GF-D8 (cell line): ENCODE data around the gene MT1F.
"Not testable (repeated sequence)": the region's sequence is repeated elsewhere in the genome, so short reads cannot be mapped to it uniquely, and the experiment has no call there.

Experiments
- DNase-seq: peaks from one replicate; lab custom pipeline; 2025; lab: John Stamatoyannopoulos, UW

Gene MT1F

DNA sequence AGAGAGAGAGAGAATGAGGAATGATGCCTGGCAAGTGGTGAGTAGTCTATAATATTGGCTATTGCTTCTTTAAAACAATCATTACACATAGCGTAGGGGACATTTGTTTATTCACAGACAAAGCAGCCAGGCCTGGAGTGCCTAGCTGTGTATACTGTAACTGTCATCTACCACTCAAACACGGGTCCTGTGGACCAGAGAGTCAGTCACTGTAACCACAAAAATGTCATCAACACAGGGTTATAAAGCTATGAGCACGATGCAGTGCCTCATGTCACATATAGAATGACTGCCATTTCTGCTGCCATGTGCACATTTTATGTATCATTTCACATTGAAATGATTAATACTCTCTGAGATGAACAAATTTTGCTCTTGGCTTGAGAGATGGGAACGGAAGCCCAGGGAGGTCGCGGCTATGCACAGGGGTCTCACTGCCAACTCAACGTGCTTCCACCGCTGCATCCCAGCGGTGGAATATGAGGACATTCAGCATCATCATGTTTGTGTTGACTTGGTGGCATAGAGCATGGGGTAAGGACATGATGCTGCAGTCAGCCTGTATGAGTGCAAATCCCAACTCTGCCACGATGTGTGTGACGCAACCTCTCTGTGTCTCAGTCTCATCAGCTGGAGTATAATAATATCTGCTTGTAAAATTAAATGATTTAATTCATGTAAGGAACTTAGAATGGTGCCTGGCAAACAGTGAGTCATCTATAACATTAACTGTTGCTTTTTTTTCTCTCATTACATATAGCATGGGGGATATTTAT, 15.2 kb downstream of the MT1F start:
- DNase-seq = no peak

DNA sequence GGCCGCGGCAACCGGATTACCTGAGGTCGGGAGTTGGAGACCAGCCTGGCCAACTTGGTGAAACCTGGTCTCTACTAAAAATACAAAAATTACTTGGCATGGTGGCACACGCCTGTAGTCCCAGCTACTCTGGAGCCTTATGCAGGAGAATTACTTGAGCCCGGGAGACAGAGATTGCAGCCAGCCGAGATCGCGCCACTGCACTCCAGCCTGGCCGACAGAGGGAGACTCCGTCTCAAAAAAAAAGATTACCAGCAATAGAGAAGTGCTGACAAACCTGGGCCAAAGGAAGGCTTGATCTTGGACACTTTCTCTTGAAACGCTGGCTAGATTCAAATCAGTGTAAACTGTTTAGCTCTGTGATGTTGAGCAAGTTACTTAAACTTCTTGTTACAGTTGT, 16.2 kb downstream of the MT1F start:
- DNase-seq = peak; percentile 3

DNA sequence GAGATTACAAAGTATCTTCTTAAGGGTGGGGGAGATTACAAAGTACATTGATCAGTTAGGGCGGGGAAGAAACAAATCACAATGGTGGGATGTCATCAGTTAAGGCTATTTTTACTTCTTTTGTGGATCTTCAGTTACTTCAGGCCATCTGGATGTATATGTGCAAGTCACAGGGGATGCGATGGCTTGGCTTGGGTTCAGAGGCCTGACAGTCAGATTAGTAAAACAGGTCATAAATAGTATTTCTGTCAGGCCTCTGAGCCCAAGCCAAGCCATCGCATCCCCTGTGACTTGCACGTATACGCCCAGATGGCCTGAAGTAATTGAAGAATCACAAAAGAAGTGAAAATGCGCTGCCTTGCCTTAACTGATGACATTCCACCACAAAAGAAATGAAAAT, 16.8 kb downstream of the MT1F start:
- DNase-seq = not testable (repeated sequence)

DNA sequence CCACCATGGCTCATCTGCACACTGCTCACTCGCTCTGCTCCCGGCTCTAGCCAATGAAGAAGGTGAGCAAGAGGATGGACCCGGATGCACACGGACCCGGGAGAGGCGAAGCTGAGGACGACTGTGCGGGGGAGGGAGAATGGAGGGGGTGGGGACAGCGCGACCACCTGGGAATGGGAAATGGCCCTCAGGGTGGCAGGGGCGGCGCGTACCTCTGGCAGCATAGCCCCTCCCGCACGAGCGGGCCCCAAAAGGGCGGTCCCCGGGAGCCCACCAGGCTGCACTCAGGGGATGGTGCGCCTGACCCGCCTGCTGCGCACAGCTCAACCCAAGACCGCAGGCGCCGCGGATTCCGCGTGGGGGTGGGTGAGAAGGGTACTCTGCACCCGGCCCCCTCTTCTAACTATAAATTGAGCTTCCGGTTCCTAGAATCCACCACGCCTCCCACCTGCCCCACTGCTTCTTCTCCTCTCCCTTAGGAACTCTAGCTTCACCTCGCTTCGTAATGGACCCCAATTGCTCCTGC, 18.0 kb downstream of the MT1F start:
- no peak for DNase-seq

DNA sequence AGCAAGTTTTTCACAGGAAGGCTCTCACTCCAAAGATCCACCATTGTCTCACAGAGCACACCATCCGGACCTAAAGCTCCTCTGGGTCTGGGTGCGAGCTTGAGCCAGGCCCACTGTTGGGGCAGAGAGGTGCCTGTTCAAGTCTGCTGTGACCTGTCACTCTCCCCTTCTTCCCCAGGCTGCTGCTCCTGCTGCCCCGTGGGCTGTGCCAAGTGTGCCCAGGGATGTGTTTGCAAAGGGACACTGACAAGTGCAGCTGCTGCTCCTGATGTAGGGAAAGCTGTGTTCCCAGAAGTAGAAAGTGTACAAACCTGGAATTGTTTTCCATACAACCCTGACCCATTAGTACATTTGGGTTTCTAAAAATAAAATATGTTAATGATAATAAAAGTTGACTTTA, 19.7 kb downstream of the MT1F start:
- no peak for DNase-seq

DNA sequence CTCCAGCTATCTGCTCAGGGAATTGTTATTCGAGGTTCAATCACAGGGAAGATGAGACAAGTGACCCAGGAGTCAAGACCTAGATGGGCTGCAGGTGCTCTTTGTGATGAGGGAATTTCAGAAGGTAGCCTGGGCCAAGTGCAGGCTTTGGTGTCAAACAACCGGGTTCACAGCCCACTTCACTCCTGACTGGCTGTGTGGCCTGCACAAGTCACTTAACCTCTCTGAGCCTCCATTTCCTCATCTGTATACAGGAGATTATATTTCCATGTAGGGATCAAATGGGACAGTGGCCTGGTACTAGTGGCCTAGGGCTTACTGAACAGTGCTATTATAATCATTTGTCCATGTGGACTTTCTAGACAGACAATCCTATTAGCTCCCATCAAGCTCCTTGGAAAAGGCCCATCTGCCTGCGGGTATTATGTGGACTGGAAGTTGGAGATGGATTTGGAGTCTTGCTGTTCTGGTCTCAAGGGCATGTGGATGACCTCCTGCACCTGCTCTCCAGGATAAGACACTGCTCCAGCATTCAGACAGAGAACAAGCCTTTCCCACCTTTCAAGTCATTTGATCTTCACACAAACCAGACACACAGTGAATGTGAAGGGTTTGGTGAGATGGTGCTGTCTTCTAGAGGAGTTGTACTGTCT, 21.4 kb downstream of the MT1F start:
- DNase-seq = no peak

DNA sequence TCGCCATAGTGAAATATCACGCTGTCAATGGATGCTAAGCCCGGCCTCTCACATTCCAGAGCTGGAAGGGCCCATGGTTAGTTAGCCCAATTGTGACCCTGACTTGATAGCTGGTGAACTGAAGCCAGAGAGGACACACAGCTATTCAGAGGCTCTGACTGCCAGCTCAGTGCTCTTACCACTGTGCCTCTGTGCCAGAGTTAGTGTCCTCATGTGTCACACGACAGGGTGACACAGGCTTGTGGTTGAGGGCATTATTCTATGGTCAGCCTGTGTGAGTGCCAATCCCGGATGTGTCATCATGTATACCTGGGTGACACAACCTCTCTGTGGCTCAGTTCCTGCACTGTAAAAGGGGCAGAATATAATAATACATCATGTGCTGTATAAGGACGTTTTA, 22.1 kb downstream of the MT1F start:
- peak; percentile 1 for DNase-seq

DNA sequence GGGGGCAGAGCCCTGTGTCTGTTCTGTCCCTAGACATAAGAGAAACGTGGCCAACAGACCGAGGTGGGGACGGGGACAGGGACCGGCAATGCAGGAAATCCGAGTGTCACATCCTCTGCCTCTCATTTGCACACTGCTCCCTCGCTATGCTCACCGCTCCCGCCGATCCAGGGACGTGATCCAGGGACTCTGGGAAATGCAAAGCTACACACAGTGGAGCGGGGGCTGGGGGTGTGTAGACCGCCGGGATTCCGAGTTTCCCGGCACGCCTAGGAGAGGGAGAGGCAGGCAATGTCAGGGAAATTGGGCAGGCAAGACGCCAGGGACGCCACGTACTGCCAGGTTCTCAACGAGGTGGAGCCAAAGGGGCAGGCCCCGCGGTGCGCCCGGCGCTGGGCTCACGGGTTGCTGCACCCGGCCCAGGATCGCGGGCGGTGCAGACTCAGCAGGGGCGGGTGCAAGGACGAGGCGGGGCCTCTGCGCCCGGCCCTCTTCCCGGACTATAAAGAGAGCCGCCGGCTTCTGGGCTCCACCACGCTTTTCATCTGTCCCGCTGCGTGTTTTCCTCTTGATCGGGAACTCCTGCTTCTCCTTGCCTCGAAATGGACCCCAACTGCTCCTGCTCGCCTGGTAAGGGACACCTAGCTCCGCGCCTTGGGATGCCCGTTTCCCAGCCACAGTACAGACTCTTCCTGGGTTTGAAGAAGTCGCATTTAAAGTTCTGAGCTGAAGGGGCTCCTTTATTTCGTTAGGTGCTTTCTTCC, 24.4 kb downstream of the MT1F start, which contains the start of gene MT1X:
TSS of gene MT1X (plus strand) at position 532 of the 764 bp plus-strand sequence. CDS start at position 603, 71 bp downstream.
- peak; percentile 63 for DNase-seq

DNA sequence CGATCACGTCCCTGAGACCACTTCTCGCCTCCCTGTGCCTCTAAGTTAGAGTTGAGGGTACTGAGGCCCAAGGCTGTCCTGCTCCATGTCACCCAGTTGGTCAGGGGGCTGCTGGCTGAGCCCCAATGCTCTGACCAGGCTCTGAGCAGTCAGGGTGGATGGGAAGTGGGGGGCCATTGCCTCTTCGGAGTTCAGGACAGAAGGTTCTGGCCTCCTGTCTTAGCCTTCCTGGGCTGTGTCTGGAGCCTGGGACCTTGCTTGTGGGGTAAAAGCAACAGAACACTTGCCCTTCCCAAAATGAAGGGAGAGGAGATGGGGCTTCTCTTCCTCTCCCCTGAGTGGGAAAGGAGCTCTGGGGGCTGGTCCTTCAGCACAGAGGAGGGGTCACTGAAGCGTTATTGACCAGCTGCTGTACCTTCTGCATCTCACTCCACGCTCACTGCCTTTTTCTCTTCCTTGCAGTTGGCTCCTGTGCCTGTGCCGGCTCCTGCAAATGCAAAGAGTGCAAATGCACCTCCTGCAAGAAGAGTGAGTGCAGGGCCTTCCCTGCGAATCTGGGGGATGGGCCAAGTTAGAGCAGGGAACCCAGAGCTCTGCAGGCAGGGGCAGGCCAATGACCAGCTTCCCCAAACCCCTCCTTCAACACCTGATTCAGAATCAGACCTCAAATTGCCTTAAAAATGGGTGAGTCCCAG, 25.1 kb downstream of the MT1F start:
- no peak for DNase-seq

DNA sequence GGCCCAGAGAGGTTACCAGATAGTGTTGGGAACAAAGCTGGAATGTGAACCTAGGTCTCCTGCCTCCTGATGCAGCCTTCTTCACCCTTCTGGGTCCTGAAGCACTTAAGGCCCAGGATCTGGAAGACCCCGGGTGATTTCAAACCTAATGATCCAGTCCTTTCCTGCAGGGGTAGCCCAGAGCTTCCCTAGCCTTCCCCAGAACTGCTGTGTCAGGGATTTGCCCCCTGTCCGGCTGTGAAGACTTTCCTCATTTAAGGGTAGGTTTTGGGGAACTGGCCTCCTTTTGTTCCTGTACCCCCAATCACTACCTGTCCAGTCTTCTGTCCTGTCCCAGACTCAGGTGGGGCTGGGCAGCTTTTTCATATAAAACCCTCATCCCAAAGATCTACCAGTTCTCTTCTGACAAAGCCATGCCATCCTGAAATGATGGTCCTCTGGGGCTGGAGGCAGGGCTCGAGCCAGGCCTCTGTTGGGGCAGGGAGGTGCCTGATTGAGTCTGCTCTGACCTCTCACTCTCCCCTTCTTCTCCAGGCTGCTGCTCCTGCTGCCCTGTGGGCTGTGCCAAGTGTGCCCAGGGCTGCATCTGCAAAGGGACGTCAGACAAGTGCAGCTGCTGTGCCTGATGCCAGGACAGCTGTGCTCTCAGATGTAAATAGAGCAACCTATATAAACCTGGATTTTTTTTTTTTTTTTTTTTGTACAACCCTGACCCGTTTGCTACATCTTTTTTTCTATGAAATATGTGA, 25.8 kb downstream of the MT1F start:
- no peak for DNase-seq

DNA sequence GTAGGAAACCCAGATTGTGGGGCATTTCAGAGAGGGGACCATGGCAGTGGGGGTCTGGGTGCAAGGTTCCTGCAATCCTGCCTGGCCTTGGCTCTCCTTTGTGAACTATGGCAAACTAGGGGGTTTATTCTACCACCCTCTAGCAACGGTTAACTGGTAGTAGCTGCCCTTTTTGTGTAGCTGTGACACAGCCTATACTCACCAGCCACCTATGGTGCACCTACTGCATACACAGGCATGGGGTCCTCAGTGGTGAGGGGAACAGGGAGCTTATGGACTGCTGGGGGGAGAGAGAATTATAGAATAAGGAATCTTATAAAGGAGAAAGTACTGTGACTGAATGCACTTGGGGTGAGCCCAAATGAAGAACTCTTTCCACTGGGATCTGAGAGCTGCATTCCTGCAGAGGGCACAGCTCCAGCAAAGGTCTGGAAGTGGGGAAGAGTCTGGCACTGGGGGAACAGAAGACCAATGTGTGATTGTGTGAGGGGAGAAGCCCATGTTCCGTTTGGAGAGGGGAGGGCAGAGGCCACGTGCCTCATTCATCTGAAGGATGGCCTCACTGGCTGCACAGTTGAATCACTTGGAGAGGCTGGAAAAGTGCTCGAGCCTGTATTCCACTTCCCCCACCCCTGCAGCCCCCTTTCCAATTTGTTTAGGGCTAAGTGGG, 26.6 kb downstream of the MT1F start:
- no peak for DNase-seq

DNA sequence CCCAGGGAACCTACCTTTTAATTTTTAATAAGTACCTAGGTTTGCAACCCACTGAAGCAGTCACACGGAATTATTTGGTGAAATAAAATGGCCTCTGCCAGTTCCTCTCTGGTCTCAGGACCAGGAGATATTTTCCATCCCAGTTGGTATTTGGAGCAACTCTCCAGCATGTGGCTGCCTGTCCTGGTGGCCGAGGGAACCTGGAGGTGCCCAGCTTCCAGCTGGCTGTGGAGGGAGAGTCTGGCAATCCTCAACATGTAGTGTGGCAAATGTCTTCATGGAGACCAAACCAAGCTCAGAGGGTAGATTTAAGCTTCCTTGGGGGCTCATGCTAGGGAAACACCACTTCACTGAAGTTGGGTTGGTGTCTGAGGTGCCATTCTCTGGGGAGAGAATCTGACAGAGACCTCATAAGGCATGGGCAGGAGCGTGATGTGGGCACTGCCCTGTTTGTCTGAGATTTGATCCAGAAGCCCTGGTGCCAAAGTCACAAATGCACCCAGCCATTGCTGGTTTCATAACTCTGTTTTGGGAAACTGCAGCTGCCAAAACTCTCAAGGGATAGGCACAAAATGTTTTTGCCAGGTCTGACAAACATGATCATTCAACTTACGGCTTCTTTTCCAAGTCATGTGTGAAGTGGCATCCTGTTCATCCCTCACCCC, 27.3 kb downstream of the MT1F start:
- no peak for DNase-seq

DNA sequence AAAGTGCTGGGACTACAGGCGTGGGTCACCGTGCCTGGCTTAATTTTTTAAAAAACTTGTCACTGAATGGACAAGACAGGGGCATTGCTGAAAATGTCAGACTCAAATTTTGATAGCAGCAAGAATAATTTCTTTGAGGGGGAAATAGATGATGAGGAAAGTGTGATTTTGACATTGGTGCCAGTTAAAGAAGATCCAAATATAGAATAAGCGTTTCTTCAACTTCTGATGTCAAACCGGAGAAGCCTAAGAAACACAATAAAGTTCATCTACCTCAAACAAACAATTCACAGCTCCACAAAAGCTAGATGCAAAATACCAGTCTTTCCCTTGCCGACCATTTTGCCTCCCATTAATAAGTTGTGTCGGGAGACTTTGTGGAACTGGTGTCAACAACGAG, 29.0 kb downstream of the MT1F start:
- no peak for DNase-seq

DNA sequence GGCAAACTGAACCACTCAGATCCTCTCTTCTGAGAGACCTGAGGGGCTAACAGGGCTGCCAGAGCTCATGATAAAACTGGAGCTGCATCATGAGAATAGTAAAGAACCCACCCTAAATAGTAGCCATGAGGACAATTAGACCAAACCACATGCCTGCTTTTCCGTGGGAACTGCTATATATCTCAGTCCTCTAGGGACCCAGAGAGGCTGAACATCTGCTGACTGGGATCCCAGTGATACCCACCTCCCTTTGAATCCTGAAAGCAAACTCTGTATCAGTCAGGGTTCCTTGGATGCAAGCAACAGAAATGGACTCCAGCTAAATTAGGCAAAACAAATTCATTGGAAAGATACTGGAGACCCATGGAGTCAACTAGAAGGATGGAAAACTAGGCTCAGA, 31.0 kb downstream of the MT1F start:
- no peak for DNase-seq

DNA sequence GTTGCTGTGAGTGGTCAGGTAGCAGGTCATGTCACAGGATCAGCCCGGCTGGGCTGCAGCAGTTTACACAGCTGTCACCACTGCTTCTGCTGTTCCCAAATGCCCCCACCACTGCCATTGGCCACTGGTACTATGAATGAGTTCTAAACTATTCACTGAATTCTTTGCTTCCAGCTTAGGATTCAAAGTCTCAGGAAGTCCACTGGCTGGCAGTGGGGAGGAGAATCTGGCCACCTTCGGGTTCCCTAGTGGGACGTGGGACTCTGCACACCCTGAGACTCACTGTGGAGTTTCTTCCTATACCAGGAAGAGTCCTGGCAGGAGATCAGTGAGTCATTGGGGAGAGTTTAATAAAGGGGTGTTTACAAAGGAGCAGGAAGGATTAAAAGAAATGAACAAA, 31.4 kb downstream of the MT1F start:
- no peak for DNase-seq

DNA sequence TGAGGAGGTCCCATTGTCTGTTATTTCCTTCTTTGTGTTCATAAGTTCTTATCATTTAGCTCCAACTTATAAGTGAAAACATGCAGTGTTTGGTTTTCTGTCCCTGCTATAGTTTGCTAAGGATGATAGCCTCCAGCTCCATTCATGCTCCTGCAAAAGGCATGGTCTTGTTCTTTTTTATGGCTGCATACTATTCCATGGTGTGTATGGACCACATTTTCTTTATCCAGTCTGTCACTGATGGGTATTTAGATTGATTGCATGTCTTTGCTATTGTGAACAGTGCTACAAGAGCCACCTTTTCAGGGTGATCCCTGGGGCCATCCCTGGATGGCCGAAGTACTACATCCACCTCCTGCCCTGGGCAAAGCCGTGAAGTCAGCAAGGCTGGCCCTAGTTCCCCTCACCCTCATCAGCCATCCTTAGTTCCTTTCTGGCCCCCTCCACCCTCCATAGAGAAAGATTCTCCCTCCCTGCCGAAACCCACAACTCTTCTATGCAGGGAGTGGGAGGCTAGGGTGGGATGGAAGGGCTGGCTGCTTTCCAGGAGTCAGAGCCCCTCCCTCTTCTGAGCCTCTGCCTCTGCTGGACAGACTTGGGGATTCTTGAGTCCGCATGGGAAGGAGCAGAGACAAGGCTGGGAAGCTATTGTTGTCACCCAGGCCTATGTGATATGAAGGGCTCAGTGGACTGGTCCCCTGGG, 32.8 kb downstream of the MT1F start:
- DNase-seq = no peak

DNA sequence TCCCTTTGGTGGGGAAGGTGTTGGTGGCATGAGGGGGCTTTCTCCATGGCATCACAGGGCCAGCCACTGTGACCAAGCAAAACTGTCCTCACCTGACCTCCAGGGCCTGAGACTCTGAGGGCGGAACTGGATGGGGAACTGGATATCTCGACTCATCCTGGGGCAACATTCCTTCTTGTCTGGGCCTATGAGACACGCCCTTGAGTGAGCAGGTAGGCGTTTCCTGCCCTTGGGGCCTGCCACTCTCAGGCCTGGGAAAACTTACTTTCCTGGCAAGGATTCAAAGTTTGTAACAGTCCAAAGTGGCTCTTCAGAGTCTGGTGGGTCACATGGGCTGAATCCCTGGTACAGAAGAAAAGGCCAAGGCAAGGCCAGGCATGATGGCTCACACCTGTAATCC, 34.1 kb downstream of the MT1F start:
- no peak for DNase-seq

DNA sequence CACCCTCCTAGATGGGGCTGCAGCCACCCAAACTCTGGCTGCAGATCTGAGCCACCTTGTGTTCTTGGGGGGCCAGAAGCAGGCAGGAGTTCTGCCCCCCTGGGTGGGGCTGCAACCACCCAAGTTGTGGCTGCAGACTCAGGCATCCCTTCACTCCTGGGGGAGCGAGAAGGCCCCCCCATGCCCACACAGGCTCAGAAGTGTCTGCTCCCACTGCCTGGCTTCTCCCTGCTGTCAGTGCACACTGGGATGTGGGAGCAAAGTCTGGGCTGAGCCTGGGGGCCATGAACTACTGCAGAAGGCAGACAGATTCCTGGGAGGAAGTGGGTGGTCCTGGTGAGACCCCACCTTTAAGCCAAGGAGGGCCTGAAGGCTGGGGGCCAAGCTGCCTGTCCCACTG, 37.5 kb downstream of the MT1F start:
- DNase-seq = no peak

DNA sequence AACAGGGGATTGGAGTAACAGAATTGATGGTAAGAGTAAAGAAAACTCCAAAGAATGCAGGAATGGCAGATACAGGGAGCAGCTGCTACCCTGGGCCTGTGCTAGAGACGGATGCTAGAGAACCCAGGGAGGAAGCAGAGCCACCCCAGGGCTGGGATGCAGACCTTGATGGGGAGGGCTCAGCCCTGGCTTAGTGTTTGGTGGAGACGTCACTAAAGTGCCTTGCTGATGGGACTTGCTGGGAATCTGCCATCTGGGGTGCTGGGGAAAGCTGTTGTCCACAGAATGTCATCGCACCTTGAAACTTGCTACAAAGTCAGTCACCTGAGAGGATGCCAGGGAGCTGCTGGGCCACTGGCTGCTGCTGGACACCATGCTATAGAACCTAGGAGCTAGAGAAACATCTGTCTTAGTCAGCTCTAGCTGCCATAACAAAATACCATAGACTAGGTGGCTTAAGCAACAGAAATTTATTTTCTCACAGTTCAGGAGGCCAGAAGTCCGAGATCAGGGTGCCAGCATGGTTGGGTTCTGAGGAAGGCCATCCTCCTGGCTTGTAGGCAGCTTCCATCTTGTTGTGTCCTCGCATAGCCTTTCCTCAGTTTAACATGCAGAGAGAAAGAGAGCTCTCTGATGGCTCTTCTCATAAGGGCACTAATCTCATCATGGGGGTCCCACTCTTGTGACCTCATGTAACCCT, 39.8 kb downstream of the MT1F start:
- no peak for DNase-seq
